Anterior cingulate cortex (tissue), 58 donors: ENCODE data around the gene IP6K2.
A peak's percentile ranks its signal among the peaks of the same experiment; 100 is the strongest.
"Not testable (repeated sequence)": the region's sequence is repeated elsewhere in the genome, so short reads cannot be mapped to it uniquely, and the experiment has no call there.

Experiments used
- DNase-seq, 58 donors: peaks; one replicate each; lab custom pipeline; 2025; lab: John Stamatoyannopoulos, UW

Gene IP6K2

GRCh38 chr3:48716982-48717746, at the start of gene IP6K2:
Gene IP6K2 (minus strand): TSS chr3:48717221. CDS start chr3:48695291, 21,930 bp downstream.
- DNase-seq = peak; percentile 87 to 99 (median 98)

GRCh38 chr3:48765376-48765775, 48.4 kb upstream of the IP6K2 start:
- no peak for DNase-seq

- DNase-seq = no peak
Measured at GRCh38 chr3:48762816-48763215, 45.8 kb upstream of the IP6K2 start.

- not testable (repeated sequence) for DNase-seq
Measured at GRCh38 chr3:48759991-48760540, 43.0 kb upstream of the IP6K2 start.

GRCh38 chr3:48759531-48759930, 42.5 kb upstream of the IP6K2 start:
- not testable (repeated sequence) for DNase-seq

- no peak for DNase-seq
Measured at GRCh38 chr3:48759071-48759470, 42.0 kb upstream of the IP6K2 start.

GRCh38 chr3:48756640-48757039, 39.6 kb upstream of the IP6K2 start:
- no peak for DNase-seq

GRCh38 chr3:48750856-48751255, 33.8 kb upstream of the IP6K2 start:
- DNase-seq = no peak

GRCh38 chr3:48748754-48749153, 31.7 kb upstream of the IP6K2 start:
- peak in 3 of 58 donors; percentile 2 to 40 (median 10) for DNase-seq

- DNase-seq = peak in 8 of 58 donors; percentile 1 to 46 (median 28)
Measured at GRCh38 chr3:48747706-48748105, 30.7 kb upstream of the IP6K2 start.

GRCh38 chr3:48747015-48747615, 30.1 kb upstream of the IP6K2 start:
- DNase-seq = peak in 14 of 58 donors; percentile 7 to 84 (median 21)

- no peak for DNase-seq
Measured at GRCh38 chr3:48743773-48744172, 26.8 kb upstream of the IP6K2 start.

GRCh38 chr3:48741226-48741625, 24.2 kb upstream of the IP6K2 start:
- DNase-seq = not testable (repeated sequence)

- peak in 57 of 58 donors; percentile 39 to 96 (median 81) for DNase-seq
Measured at GRCh38 chr3:48739955-48740823, 23.2 kb upstream of the IP6K2 start.

- peak in 2 of 58 donors; percentile 42 to 57 for DNase-seq
Measured at GRCh38 chr3:48739617-48739954, 22.6 kb upstream of the IP6K2 start.

GRCh38 chr3:48738926-48739616, 22.1 kb upstream of the IP6K2 start:
- DNase-seq = no peak

- no peak for DNase-seq
Measured at GRCh38 chr3:48738144-48738536, 21.1 kb upstream of the IP6K2 start.

GRCh38 chr3:48735075-48735767, 18.2 kb upstream of the IP6K2 start:
- not testable (repeated sequence) for DNase-seq

GRCh38 chr3:48734541-48734940, 17.5 kb upstream of the IP6K2 start:
- not testable (repeated sequence) for DNase-seq
